ENCODE results near the gene ARHGEF2. TPM values are rescaled to one million over a fixed set of nuclear protein-coding genes. Genes with fewer than 3 reads are reported as not detected.

Gene ARHGEF2
- total and polyA plus RNA-seq, 10 of the 15 experiments (the other 5 are each of a cell fraction or from before 2014, with no cell fraction given), result 8.1 to 113 (median 69.9) TPM

DNA sequence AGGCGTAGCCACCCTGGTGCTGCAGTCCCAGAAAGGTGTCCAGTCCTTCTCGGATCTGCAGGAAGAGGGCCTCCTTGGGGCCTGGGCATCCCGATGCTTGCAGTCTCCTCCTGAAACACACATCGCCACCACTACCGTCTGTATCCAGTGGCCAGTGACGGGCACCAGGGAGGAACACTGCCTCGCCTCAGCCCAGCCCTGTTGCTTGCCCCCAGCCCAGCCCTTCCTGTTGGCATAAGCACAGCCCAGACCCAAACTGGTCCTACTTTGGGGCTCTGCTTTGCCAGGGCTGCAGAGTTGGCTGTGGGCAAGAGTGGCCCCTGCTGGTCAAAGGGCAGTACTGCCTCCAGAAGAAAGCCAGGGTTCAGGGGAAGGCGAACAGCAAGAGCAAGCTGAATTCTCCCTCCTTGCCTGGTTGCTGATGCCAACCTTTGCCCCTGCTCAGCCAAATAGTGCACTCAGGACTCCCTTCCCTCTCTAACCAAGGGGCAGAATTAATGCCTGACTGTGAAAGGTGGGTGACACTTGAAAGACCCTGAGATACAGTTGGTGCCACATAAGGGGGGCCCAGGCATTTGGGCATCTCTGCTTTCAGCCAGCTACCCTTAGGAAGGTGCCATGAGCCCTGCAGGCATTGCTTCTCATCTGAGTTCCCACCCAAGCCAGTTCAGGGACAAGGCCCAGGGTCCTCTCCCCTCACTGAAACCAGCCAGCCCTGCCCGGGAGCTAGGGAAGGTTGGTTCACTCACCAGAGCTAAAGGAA is 11.1 kb upstream of the ARHGEF2 start (continued):
- TF ChIP-seq, protein P1, sequence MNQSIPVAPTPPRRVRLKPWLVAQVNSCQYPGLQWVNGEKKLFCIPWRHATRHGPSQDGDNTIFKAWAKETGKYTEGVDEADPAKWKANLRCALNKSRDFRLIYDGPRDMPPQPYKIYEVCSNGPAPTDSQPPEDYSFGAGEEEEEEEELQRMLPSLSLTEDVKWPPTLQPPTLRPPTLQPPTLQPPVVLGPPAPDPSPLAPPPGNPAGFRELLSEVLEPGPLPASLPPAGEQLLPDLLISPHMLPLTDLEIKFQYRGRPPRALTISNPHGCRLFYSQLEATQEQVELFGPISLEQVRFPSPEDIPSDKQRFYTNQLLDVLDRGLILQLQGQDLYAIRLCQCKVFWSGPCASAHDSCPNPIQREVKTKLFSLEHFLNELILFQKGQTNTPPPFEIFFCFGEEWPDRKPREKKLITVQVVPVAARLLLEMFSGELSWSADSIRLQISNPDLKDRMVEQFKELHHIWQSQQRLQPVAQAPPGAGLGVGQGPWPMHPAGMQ (IDR thresholded peaks at IDR 0.05; ENCODE audit: borderline replicate concordance), result no peak
- TF ChIP-seq SMAD1 (IDR thresholded peaks at IDR 0.05; ENCODE audit: low read depth, partially characterized antibody) (no peak), SP1 (IDR thresholded peaks at IDR 0.05; ENCODE audit: low read depth, low read length) (peak; percentile 20), CHD2 (IDR thresholded peaks at IDR 0.05; ENCODE audit: borderline replicate concordance, low read depth, low read length) (peak; percentile 50; the same call in 1 of the 2 replicates), MTA3 (IDR thresholded peaks at IDR 0.05; ENCODE audit: borderline replicate concordance, low read length) (no peak), JUND (IDR thresholded peaks at IDR 0.05; ENCODE audit: low read depth, low read length) (no peak), SREBF2 (IDR thresholded peaks at IDR 0.05; ENCODE audit: low read length) (no peak), RAD21 (IDR thresholded peaks at IDR 0.05; ENCODE audit: insufficient read depth, low read depth, low read length) (peak; percentile 100), IKZF1 (conservative IDR thresholded peaks at IDR 0.05) (0 out of 2 replicates have a peak, but pooled peaks have one; percentile 25), SKIL (IDR thresholded peaks at IDR 0.05; ENCODE audit: low read depth, poor library complexity, severe bottlenecking) (no peak), YY1 (IDR thresholded peaks at IDR 0.05; ENCODE audit: low read depth, low read length) (peak; percentile 85), TBL1XR1 (IDR thresholded peaks at IDR 0.05; ENCODE audit: low read depth, low read length) (peak; percentile 65; the same call in 1 of the 2 replicates), SUPT20H (IDR thresholded peaks at IDR 0.05; ENCODE audit: borderline replicate concordance, control insufficient read depth, low read depth, low read length) (no peak), BCL11A (IDR thresholded peaks at IDR 0.05; ENCODE audit: low read depth, low read length) (no peak), BACH1 (IDR thresholded peaks at IDR 0.05; ENCODE audit: borderline replicate concordance) (0 out of 2 replicates have a peak, but pooled peaks have one; percentile 19), NRF1 (conservative IDR thresholded peaks at IDR 0.05; ENCODE audit: low read depth, low read length) (no peak), ZNF274 (IDR thresholded peaks at IDR 0.05; ENCODE audit: insufficient read depth, insufficient read length) (no peak), CHD1 (IDR thresholded peaks at IDR 0.05; ENCODE audit: low read depth, low read length) (no peak), HDGF (IDR thresholded peaks at IDR 0.05) (peak; percentile 71), IRF4 (IDR thresholded peaks at IDR 0.05; ENCODE audit: low read depth, low read length) (peak; percentile 57; the same call in 1 of the 2 replicates), DPF2 (IDR thresholded peaks at IDR 0.05) (0 out of 2 replicates have a peak, but pooled peaks have one; percentile 34)
- TF ChIP-seq, protein P2, sequence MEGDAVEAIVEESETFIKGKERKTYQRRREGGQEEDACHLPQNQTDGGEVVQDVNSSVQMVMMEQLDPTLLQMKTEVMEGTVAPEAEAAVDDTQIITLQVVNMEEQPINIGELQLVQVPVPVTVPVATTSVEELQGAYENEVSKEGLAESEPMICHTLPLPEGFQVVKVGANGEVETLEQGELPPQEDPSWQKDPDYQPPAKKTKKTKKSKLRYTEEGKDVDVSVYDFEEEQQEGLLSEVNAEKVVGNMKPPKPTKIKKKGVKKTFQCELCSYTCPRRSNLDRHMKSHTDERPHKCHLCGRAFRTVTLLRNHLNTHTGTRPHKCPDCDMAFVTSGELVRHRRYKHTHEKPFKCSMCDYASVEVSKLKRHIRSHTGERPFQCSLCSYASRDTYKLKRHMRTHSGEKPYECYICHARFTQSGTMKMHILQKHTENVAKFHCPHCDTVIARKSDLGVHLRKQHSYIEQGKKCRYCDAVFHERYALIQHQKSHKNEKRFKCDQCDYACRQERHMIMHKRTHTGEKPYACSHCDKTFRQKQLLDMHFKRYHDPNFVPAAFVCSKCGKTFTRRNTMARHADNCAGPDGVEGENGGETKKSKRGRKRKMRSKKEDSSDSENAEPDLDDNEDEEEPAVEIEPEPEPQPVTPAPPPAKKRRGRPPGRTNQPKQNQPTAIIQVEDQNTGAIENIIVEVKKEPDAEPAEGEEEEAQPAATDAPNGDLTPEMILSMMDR (IDR thresholded peaks at IDR 0.05 in 2 of 3, conservative IDR thresholded peaks at IDR 0.05 in 1 of 3; ENCODE audit: control insufficient read depth in 2 of 3, extremely low read depth in 1 of 3, insufficient read depth in 1 of 3, low read depth in 3 of 3, low read length in 3 of 3), result peak; percentile 96 to 99 (median 99)

All from GM12878 (cell line).